OCI-LY7 (cell line): Measurements from ENCODE around the gene SPPL2B.

Source experiments
- CTCF ChIP-seq: fragments of 200-600 bp; sonication (generic); conservative IDR thresholded peaks from 2 replicates; pipeline ENCODE4 v1.5.1; 2014; ENCODE audit warnings: mild to moderate bottlenecking, antibody characterized with exemption, low read length, moderate library complexity, mixed read lengths
- EZH2phosphoT487 ChIP-seq: fragments of 200-600 bp; sonication (generic); IDR thresholded peaks from 2 replicates; pipeline ENCODE4 v1.6.1; 2018; ENCODE audit warnings: low read depth, borderline replicate concordance, mild to moderate bottlenecking, mixed run types, antibody characterized with exemption, low read length, moderate library complexity, mixed read lengths

- TF ChIP-seq CTCF (no peak), EZH2phosphoT487 (no peak)
Measured at GRCh38 chr19:2394442-2395292, 66.2 kb downstream of the SPPL2B start.
